Dedifferentiated amniotic fluid mesenchymal stem cell (primary cell): ENCODE results near the gene TMSB4X.
"Not testable (repeated sequence)": the region's sequence is repeated elsewhere in the genome, so short reads cannot be mapped to it uniquely, and the experiment has no call there.

Experiments used
- DNase-seq: peaks from one replicate; pipeline ENCODE4 v3.0.0-alpha.2; 2016; ENCODE audit errors: extremely low spot score

Gene TMSB4X

DNA sequence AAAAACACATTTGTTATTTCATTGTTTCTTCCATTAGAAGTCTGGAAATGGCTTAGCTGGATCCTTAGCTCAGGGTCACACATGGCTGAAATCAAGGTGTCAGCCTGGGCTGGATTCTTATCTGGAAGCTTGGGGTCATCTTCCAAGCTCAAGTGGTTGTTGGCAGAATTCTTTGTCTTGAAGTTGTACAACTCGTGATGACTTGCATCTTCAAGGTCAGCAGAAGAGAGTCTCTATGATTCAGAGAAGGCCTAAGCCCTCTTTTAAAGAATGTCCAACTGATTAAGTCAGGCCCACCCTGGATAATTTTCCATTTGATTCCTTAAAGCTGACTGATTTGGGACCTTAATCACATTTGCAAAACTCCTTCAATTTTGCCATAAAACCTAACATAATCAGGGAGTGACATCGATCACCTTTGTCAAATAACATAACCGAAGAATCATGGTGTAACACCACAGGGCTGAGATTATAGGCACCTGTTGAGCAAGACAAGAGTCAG, 22.1 kb downstream of the TMSB4X start:
- DNase-seq = no peak

DNA sequence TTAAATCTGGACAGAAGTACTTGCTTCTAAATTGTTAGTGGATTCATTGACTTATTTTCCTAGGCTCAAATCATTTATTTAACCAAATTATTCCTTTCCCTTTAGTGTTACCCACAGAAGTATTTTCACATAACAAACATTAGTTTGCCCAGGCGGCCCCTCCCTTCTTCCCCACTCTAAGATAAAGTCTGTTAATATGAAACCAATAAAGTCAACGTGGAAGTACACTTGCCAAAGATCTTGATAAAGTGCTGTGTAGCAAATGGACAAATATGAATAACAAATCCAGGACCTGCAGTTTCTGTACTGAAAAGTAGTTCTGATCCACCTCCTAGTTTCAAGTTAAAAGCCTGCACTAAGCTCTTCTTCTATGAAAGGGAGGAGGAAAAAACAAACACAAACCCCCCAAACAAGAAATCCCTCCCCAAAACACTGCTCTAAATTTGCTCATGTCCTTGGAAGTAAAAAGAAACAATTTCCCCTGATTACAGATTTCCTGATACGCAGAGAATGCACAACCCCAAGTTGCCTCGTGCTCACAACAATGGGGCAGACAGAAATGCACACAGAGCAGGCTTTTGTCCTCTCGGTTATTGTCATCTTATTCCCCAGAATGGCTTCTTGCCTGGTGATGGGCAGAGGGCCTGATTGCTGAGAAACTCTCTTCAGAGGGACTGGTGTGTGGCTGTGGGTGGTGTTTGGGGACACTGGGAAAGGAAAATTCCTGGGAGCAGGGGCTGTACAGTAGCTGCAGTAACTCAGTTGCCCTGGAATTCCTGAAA, 23.2 kb downstream of the TMSB4X start:
- DNase-seq = no peak

GRCh38 chrX:12999422-12999821, 24.5 kb downstream of the TMSB4X start:
- DNase-seq = no peak

GRCh38 chrX:13000301-13000811, 25.4 kb downstream of the TMSB4X start:
- no peak for DNase-seq

- DNase-seq = no peak
Measured at GRCh38 chrX:13001097-13001496, 26.2 kb downstream of the TMSB4X start.

DNA sequence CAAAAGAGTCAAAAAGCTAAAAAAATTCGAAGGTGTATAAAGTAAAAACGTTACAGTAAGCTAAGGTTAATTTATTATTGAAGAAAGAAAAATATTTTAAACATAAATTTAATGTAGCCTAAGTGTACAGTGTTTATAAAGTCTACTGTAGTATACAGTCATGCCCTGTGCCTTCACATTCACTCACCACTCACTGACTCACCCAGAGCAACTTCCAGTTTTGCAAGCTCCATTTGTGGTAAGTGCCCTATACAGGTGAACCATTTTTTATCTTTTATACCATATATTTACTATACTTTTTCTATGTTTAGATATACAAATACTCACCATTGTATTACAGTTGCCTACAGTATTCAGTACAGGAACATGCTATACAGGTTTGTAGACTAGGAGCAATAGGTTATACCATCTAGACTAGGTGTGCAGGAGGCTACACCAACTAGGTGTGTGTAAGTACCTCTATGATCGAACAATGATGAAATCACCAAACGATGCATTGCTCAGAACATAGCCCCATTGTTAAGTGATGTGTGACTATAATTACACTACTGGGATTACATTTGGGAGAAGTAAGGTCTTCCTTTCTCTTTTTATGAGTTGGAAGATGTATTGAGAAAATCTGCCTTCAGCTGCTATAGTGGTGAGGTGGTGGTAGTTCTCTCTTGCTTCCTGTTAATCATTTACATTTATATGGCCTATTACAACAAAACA, 27.2 kb downstream of the TMSB4X start:
- no peak for DNase-seq

- no peak for DNase-seq
Measured at GRCh38 chrX:13005661-13006473, 31.0 kb downstream of the TMSB4X start.

DNA sequence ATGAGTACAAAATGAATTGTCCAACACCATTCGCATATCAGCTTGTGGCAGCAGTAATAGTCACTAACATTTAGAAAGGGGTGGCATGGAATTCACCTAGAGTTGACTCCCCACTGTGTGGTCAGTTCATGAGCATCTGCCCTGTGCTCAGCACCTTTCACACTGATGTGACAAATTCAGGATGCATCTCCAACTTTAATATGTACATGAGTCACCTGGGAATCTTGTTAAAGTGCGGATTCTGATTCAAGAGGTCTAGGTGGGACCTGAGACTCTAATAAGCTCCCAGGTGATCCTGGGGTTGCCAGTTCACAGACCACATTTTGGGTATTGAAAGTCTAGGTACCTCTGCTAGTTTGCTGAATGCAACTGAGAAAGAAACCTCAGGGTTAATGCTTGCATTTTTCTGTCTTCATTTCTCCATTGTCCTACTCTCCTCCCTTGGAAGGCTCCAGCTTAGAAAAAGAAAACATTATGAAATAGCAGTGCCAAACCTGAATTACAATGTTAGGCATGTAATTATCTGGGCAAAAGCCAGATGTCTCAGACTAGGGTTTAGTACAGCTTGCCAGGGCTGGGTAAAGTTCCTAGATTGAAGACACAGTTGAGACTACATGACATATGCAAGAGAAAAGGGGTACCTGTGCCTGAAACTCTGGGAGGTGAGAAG, 32.7 kb downstream of the TMSB4X start:
- DNase-seq = peak; percentile 74

DNA sequence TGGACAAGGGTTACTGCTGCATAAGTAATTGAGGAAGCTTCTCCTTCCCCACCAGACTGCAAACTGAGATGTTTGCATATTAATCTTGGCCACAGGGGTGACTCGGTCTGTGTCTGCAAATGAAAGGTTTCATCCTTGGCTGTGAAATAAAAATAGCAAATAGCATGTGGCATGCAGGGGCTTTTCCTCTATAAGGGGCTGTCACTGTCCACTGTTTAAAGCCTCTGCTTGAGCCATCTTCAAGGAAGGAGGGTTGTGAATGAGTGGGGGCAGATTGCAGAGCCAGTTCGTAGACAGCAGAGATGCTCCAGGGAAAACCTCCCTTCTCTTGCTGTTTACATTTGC, 33.3 kb downstream of the TMSB4X start:
- DNase-seq = no peak

- DNase-seq = no peak
Measured at GRCh38 chrX:13008851-13009250, 33.9 kb downstream of the TMSB4X start.

DNA sequence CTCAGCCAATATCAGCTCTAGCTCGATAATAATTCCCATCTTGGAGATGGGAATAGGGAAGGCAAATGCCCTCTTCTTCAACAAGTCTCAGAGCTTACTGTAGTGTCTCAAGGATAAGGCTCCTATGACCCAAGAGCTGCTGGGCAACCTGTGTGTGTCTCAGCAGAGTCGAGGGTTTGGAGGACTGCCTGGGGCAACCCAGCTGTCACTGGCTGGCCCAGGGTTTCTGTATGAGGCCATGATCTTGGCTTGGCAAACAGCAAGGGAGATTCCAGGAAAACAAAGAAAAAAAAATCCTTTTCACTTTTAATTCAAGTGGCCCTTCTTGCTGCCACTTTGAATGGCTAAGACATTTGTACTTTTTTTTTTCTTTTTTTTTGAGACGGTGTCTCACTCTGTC, 34.4 kb downstream of the TMSB4X start:
- no peak for DNase-seq

DNA sequence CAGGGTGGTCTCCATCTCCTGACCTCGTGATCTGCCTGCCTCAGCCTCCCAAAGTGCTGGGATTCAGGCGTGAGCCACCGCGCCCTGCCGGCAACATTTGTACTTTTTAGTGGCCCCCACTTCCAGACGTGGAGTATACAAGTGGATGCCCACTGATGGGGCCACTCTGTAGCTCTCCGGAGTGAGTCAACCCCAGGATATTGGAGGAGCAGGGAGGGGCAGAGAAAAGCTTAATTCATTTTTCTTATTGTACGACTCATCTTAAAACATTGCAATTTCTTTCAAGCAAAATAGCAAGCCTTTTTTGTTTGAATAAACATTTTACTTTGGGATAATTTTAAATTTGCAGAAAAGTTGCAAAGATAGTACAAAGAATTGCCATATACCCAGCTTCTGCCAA, 34.9 kb downstream of the TMSB4X start:
- DNase-seq = peak; percentile 56

DNA sequence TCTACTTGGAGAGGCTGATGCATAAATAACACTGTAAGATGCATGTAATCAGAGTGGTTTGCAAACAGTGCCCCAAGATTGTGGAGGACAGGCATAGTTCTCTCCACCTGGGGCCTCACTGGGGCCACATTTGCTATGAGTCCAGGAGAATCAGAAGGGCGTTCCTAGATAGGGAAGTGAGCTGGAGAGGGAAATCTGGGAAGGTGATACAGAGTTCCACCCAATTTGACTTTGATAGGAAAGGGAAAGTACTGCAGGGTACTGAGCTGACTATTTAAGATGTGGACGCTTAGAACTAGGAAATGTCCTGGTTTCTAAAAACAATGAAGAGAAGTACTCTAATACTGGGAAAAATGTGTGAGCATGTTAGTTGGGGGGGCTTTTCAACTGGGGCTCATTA, 35.6 kb downstream of the TMSB4X start:
- no peak for DNase-seq

GRCh38 chrX:13013363-13014110, 38.6 kb downstream of the TMSB4X start:
- no peak for DNase-seq

- DNase-seq = no peak
Measured at GRCh38 chrX:13014111-13015096, 39.5 kb downstream of the TMSB4X start.

DNA sequence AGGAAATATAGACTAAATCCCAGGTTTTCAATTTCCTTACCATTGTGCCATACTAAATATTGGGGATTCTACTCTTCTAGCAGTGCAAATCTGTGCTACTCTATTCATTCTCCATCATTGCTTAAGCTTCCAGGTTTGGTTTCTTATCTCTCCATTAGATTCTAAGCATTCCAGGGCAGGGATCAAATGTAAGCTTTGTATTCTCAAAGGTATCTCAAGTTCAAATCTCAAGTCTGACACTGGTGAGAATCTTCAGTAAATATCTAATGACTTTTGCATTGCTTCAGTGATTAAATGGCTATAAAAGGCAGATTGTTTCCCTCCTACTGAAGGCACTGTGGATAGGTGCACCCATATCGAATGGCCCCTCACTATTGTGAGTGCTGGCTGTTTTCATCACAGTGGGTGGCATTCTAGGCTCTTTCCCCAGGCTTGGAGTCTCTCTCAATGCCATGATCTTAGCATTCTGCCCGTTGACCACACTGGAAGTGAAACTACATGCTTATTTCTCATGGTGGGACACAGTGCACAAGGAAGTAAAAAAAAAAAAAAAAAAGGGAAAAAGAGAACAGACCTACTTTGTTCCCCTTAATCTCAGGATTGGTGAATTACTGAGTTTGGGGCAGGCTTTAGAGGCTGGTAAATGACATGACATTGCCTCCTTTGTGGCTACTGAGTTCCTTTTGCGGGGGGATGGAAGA, 40.8 kb downstream of the TMSB4X start:
- DNase-seq = no peak

DNA sequence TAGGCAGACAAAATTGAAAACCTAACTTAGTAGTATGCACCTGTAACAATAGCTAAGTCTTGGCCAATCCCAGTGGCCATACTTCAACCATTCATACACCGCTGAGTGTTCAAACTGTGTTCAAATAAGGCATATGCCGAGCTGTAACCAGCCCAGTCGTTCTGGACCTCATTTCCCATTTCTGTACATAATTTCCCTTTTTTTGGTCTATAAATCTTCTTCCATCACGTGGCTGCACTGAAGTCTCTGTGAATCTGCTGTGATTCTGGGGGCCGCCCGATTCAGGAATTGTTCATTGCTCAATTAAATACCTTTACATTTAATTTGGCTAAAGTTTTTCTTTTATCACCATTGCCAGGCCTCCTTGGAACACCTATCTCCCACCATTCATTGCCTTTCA, 41.8 kb downstream of the TMSB4X start:
- not testable (repeated sequence) for DNase-seq

- DNase-seq = no peak
Measured at GRCh38 chrX:13022926-13023325, 48.0 kb downstream of the TMSB4X start.

GRCh38 chrX:13023567-13023966, 48.7 kb downstream of the TMSB4X start:
- DNase-seq = no peak
